SU-DHL-6 (cell line): ENCODE results near the gene FBXO44.
"Not testable (repeated sequence)": the region's sequence is repeated elsewhere in the genome, so short reads cannot be mapped to it uniquely, and the experiment has no call there.

ENCODE experiments used
- H2AFZ ChIP-seq: fragments of 200-600 bp; sonication (generic); 2 replicates; pipeline ENCODE4 v1.6.1; 2014; ENCODE audit warnings: low read depth, mild to moderate bottlenecking, moderate library complexity, mixed read lengths, antibody characterized with exemption, low read length; ENCODE audit not compliant: severe bottlenecking
- H3F3A ChIP-seq: fragments of 200-600 bp; shearing (Covaris generic); 2 replicates; pipeline ENCODE4 v1.6.0; 2016; ENCODE audit warnings: antibody characterized with exemption, mild to moderate bottlenecking; ENCODE audit not compliant: insufficient read depth
- H3K27ac ChIP-seq: fragments of 200-600 bp; sonication (generic); 2 replicates; pipeline ENCODE4 v1.5.1; 2016; ENCODE audit warnings: low read depth, mild to moderate bottlenecking, low read length, moderate library complexity, mixed read lengths
- H3K27me3 ChIP-seq: fragments of 200-600 bp; sonication (generic), shearing (Covaris generic); 2 replicates; pipeline ENCODE4 v1.6.0; 2014; ENCODE audit warnings: mild to moderate bottlenecking, low read length
- H3K36me3 ChIP-seq: fragments of 200-600 bp; sonication (generic); 2 replicates; pipeline ENCODE4 v1.6.1; 2014; ENCODE audit warnings: mild to moderate bottlenecking, low read length, mixed read lengths
- H3K4me2 ChIP-seq: fragments of 300-600, 200-600 bp; shearing (Covaris generic), sonication (generic); 2 replicates; pipeline ENCODE4 v1.6.0; 2014; ENCODE audit warnings: low read length, low read depth, mild to moderate bottlenecking; ENCODE audit not compliant: poor library complexity, severe bottlenecking
- H3K4me3 ChIP-seq: fragments of 200-600 bp; sonication (generic); 2 replicates; pipeline ENCODE4 v1.5.1; 2014; ENCODE audit warnings: antibody characterized with exemption, low read length, mild to moderate bottlenecking, mixed read lengths; ENCODE audit not compliant: insufficient read depth, poor library complexity, severe bottlenecking
- H3K79me2 ChIP-seq: fragments of 200-600 bp; sonication (generic); 2 replicates; pipeline ENCODE4 v1.6.1; 2014; ENCODE audit warnings: mild to moderate bottlenecking, low read length, moderate library complexity; ENCODE audit not compliant: insufficient read depth
- H3K9ac ChIP-seq: fragments of 200-600 bp; sonication (generic); 2 replicates; pipeline ENCODE4 v1.7.0; 2014; ENCODE audit warnings: mild to moderate bottlenecking, low read length
- H3K9me2 ChIP-seq: fragments of 200-600 bp; sonication (generic); replicated peaks from 2 replicates; pipeline ENCODE4 v1.6.1; 2014; ENCODE audit warnings: low read length; ENCODE audit not compliant: insufficient read depth
- H3K9me3 ChIP-seq: fragments of 200-600 bp; sonication (generic); 2 replicates; pipeline ENCODE4 v1.6.1; 2014; ENCODE audit warnings: low read length, mixed read lengths; ENCODE audit not compliant: insufficient read depth
- H4K20me1 ChIP-seq: fragments of 200-600 bp; sonication (generic); 2 replicates; pipeline ENCODE4 v1.6.1; 2014; ENCODE audit warnings: low read depth, mild to moderate bottlenecking, antibody characterized with exemption, low read length, moderate library complexity, mixed read lengths
- CTCF ChIP-seq: fragments of 200-600 bp; sonication (generic); IDR thresholded peaks from one replicate; pipeline ENCODE4 v1.5.1; 2017; ENCODE audit warnings: antibody characterized with exemption, mild to moderate bottlenecking, low read length, moderate library complexity; ENCODE audit not compliant: insufficient read depth, poor library complexity, severe bottlenecking
- EZH2phosphoT487 ChIP-seq: fragments of 200-600 bp; sonication (generic), shearing (Covaris generic); conservative IDR thresholded peaks from 2 replicates; pipeline ENCODE4 v1.6.1; 2018; ENCODE audit warnings: mild to moderate bottlenecking, antibody characterized with exemption, low read length, moderate library complexity, mixed read lengths

The FBXO44 gene

GRCh38 chr1:11641776-11642305 lies 12.8 kb upstream of the FBXO44 start:
- Histone ChIP-seq H2AFZ (no peak overlapping the region), H3K9me3 (no peaks in the 10 kb centered on the region), H3F3A (no peaks in the 10 kb centered on the region), H4K20me1 (no peaks in the 10 kb centered on the region), H3K4me3 (no peak overlapping the region), H3K36me3 (no peaks in the 10 kb centered on the region), H3K27ac (no peak overlapping the region), H3K79me2 (no peaks in the 10 kb centered on the region), H3K27me3 (no peaks in the 10 kb centered on the region), H3K9ac (no peak overlapping the region), H3K9me2 (no peaks in the 10 kb centered on the region), H3K4me2 (no peak overlapping the region)
- TF ChIP-seq CTCF (no peak), EZH2phosphoT487 (no peak)

GRCh38 chr1:11642418-11643017 lies 12.2 kb upstream of the FBXO44 start:
- not testable (repeated sequence) for H3K4me3 ChIP-seq, H3K79me2 ChIP-seq, H3K9ac ChIP-seq, H3K27me3 ChIP-seq, H3K9me3 ChIP-seq, H2AFZ ChIP-seq, H3F3A ChIP-seq, H3K36me3 ChIP-seq, H3K9me2 ChIP-seq, H3K27ac ChIP-seq, H4K20me1 ChIP-seq, H3K4me2 ChIP-seq
- peak; percentile 88 for TF ChIP-seq CTCF

GRCh38 chr1:11643782-11644181 lies 10.9 kb upstream of the FBXO44 start:
- H3K9me2 ChIP-seq = no peaks in the 10 kb centered on the region
- H3K9ac ChIP-seq = no peak overlapping the region
- H2AFZ ChIP-seq = no peak overlapping the region
- H3K79me2 ChIP-seq = no peaks in the 10 kb centered on the region
- H3K27me3 ChIP-seq = no peaks in the 10 kb centered on the region
- no peaks in the 10 kb centered on the region for H4K20me1 ChIP-seq
- H3K4me2 ChIP-seq = no peak overlapping the region
- no peak overlapping the region for H3K4me3 ChIP-seq
- H3K36me3 ChIP-seq = no peaks in the 10 kb centered on the region
- H3K27ac ChIP-seq = no peak overlapping the region
- TF ChIP-seq EZH2phosphoT487 (no peak), CTCF (no peak)
- no peaks in the 10 kb centered on the region for H3F3A ChIP-seq
- no peaks in the 10 kb centered on the region for H3K9me3 ChIP-seq
